ENCODE data around the gene ZNF441.

ZNF441 gene

DNA sequence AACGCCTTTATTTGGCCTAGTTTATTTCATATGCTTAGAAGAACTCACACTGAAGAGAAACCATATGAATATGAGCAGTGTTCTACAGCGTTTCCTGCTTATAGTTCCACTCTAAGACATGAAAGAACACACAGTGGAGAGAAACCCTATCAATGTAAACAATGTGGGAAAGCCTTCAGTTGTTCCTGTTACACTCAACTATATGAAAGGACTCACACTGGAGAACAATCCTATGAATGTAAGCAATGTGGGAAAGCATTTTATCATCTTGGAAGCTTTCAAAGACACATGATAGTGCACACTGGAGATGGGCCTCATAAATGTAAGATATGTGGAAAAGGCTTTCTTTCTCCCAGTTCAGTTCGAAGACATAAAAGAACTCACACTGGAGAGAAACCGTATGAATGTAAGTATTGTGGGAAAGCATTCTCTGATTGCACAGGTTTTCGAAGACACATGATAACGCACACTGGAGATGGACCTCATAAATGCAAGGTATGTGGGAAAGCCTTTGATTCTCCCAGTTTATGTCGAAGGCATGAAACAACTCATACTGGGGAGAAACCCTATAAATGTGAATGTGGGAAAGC, 13.7 kb downstream of the ZNF441 start:
- Histone ChIP-seq H3K4me1 (ENCODE audit: control insufficient read depth, insufficient read depth, low read length, poor library complexity, severe bottlenecking) (no peaks in the 10 kb centered on the region), H3K27ac (ENCODE audit: low read depth, low read length, severe bottlenecking) (no peak overlapping the region), H3K36me3 (ENCODE audit: control insufficient read depth, insufficient read depth, low read length) (peaks cover 47% of the 10 kb centered on the region), H3K4me3 (ENCODE audit: extremely low read depth, insufficient read depth, low read length, poor library complexity, severe bottlenecking) (no peak overlapping the region), H3K9me3 (ENCODE audit: control insufficient read depth, low read length) (peaks cover 50% of the 10 kb centered on the region)
- 87 to 97% methylated on average over 5 to 6 of the region's 7 CpGs for WGBS, 2 experiments (ENCODE audit: insufficient coverage in 2 of 2)

- Histone ChIP-seq H3K27ac (ENCODE audit: low read depth, low read length, severe bottlenecking) (no peak overlapping the region), H3K4me1 (ENCODE audit: control insufficient read depth, insufficient read depth, low read length, poor library complexity, severe bottlenecking) (no peaks in the 10 kb centered on the region), H3K4me3 (ENCODE audit: extremely low read depth, insufficient read depth, low read length, poor library complexity, severe bottlenecking) (no peak overlapping the region), H3K9me3 (ENCODE audit: control insufficient read depth, low read length) (peaks cover 50% of the 10 kb centered on the region), H3K36me3 (ENCODE audit: control insufficient read depth, insufficient read depth, low read length) (peaks cover 47% of the 10 kb centered on the region)
- WGBS, 2 experiments (ENCODE audit: insufficient coverage in 2 of 2): 93 to 96% methylated on average over 3 to 4 of the region's 5 CpGs
Observed at GRCh38 chr19:11781295-11782057, 14.7 kb downstream of the ZNF441 start.

- Histone ChIP-seq H3K27ac (ENCODE audit: low read depth, low read length, severe bottlenecking) (no peak overlapping the region), H3K4me3 (ENCODE audit: extremely low read depth, insufficient read depth, low read length, poor library complexity, severe bottlenecking) (no peak overlapping the region), H3K4me1 (ENCODE audit: control insufficient read depth, insufficient read depth, low read length, poor library complexity, severe bottlenecking) (no peaks in the 10 kb centered on the region), H3K9me3 (ENCODE audit: control insufficient read depth, low read length) (peaks cover 54% of the 10 kb centered on the region), H3K36me3 (ENCODE audit: control insufficient read depth, insufficient read depth, low read length) (peaks cover 41% of the 10 kb centered on the region)
- no CpG with 5 or more reads among the region's 1 CpG for WGBS, 2 experiments (ENCODE audit: insufficient coverage in 2 of 2)
Observed at GRCh38 chr19:11783767-11784166, 17.0 kb downstream of the ZNF441 start.

DNA sequence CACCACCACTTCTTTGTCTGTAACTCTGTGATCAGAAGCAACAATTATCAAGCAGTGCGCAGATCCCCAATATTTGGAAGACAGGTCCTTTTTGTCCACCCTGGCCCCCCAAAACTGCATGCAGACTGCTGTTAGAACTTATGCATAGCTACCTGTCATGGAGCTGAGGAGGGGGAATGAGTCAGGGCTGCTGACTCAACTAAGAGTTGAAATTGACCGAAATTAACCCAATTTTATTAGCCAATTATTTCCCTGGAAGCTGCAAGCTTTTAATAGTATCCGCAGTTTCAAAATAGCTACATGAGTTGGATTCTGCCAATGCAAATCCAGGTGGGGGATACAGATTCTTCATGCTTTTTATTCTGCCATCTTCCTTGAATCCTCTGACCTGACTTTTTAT, 17.6 kb downstream of the ZNF441 start:
- Histone ChIP-seq H3K36me3 (ENCODE audit: control insufficient read depth, insufficient read depth, low read length) (peaks cover 35% of the 10 kb centered on the region), H3K9me3 (ENCODE audit: control insufficient read depth, low read length) (peaks cover 53% of the 10 kb centered on the region), H3K27ac (ENCODE audit: low read depth, low read length, severe bottlenecking) (no peak overlapping the region), H3K4me1 (ENCODE audit: control insufficient read depth, insufficient read depth, low read length, poor library complexity, severe bottlenecking) (no peaks in the 10 kb centered on the region), H3K4me3 (ENCODE audit: extremely low read depth, insufficient read depth, low read length, poor library complexity, severe bottlenecking) (no peak overlapping the region)
- WGBS, 2 experiments (ENCODE audit: insufficient coverage in 2 of 2): 81 to 100% methylated on average over 2 to 3 of the region's 3 CpGs

GRCh38 chr19:11787536-11787935, 20.7 kb downstream of the ZNF441 start:
- Histone ChIP-seq H3K36me3 (ENCODE audit: control insufficient read depth, insufficient read depth, low read length) (peaks cover 7% of the 10 kb centered on the region), H3K4me1 (ENCODE audit: control insufficient read depth, insufficient read depth, low read length, poor library complexity, severe bottlenecking) (no peaks in the 10 kb centered on the region), H3K9me3 (ENCODE audit: control insufficient read depth, low read length) (peaks cover 34% of the 10 kb centered on the region), H3K27ac (ENCODE audit: low read depth, low read length, severe bottlenecking) (no peak overlapping the region), H3K4me3 (ENCODE audit: extremely low read depth, insufficient read depth, low read length, poor library complexity, severe bottlenecking) (no peak overlapping the region)
- WGBS, 2 experiments (ENCODE audit: insufficient coverage in 2 of 2): 90 to 91% methylated on average over 2 to 3 of the region's 3 CpGs

DNA sequence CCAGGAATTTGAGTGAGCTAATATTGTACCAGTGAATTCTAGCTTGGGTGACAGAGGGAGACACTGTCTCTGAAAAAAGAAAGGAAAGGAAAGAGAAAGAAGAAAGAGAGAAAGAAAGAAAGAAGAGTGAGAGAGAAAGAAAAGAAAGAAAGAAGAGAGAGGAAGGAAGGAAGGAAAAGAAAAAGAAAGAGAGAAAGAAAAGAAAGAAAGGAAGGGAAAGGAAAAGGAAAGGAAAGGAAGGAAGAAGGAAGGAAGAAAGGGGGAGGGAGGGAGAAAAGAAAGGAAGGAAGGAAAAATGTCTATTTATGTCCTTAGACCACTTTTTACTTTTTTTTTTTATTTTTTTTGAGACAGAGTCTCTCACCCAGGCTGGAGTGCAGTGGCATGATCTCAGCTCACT, 26.1 kb downstream of the ZNF441 start:
- no peak overlapping the region for H3K27ac ChIP-seq (ENCODE audit: low read depth, low read length, severe bottlenecking)
- peaks cover 6% of the 10 kb centered on the region for H3K4me1 ChIP-seq (ENCODE audit: control insufficient read depth, insufficient read depth, low read length, poor library complexity, severe bottlenecking)
- H3K4me3 ChIP-seq (ENCODE audit: extremely low read depth, insufficient read depth, low read length, poor library complexity, severe bottlenecking): no peak overlapping the region
- peaks cover 9% of the 10 kb centered on the region for H3K9me3 ChIP-seq (ENCODE audit: control insufficient read depth, low read length)
- no peaks in the 10 kb centered on the region for H3K36me3 ChIP-seq (ENCODE audit: control insufficient read depth, insufficient read depth, low read length)

GRCh38 chr19:11797491-11797890, 30.7 kb downstream of the ZNF441 start:
- 17 to 30% methylated on average over 6 to 7 of the region's 8 CpGs for WGBS, 2 experiments (ENCODE audit: insufficient coverage in 2 of 2)
- H3K4me3 ChIP-seq (ENCODE audit: extremely low read depth, insufficient read depth, low read length, poor library complexity, severe bottlenecking): no peak overlapping the region
- no peak overlapping the region for H3K27ac ChIP-seq (ENCODE audit: low read depth, low read length, severe bottlenecking)
- H3K9me3 ChIP-seq (ENCODE audit: control insufficient read depth, low read length): peaks cover under 1% of the 10 kb centered on the region
- H3K36me3 ChIP-seq (ENCODE audit: control insufficient read depth, insufficient read depth, low read length): no peaks in the 10 kb centered on the region
- peaks cover 6% of the 10 kb centered on the region for H3K4me1 ChIP-seq (ENCODE audit: control insufficient read depth, insufficient read depth, low read length, poor library complexity, severe bottlenecking)

GRCh38 chr19:11798391-11799330, 31.9 kb downstream of the ZNF441 start, which contains the start of gene ZNF491:
TSS of gene ZNF491 (plus strand) at chr19:11798523. CDS start at chr19:11805954, 7,431 bp downstream.
- H3K4me1 ChIP-seq (ENCODE audit: control insufficient read depth, insufficient read depth, low read length, poor library complexity, severe bottlenecking): peaks cover 6% of the 10 kb centered on the region
- 2% methylated on average over 43 to 54 of the region's 56 CpGs for WGBS, 2 experiments (ENCODE audit: insufficient coverage in 2 of 2)

DNA sequence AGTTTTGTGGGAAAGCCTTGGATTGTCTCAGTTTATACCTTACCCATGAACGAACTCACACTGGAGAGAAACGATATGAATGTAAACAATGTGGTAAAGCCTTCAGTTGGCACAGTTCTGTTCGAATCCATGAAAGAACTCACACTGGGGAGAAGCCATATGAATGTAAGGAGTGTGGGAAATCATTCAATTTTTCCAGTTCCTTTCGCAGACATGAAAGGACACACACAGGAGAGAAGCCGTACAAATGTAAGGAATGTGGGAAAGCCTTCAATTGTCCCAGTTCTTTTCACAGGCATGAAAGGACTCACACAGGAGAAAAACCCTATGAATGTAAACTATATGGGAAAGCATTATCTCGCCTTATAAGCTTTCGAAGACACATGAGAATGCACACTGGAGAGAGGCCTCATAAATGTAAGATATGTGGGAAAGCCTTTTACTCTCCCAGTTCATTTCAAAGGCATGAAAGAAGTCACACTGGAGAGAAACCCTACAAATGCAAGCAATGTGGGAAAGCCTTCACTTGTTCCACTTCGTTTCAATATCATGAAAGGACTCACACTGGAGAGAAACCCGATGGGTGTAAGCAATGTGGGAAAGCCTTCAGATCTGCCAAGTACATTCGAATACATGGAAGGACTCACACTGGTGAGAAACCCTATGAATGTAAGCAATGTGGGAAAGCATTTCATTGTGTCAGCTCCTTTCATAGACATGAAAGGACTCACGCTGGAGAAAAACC, 39.7 kb downstream of the ZNF441 start:
- 85 to 92% methylated on average over 5 to 8 of the region's 11 CpGs for WGBS, 2 experiments (ENCODE audit: insufficient coverage in 2 of 2)
- H3K9me3 ChIP-seq (ENCODE audit: control insufficient read depth, low read length): peaks cover 38% of the 10 kb centered on the region
- H3K27ac ChIP-seq (ENCODE audit: low read depth, low read length, severe bottlenecking): no peak overlapping the region
- no peaks in the 10 kb centered on the region for H3K4me1 ChIP-seq (ENCODE audit: control insufficient read depth, insufficient read depth, low read length, poor library complexity, severe bottlenecking)
- no peak overlapping the region for H3K4me3 ChIP-seq (ENCODE audit: extremely low read depth, insufficient read depth, low read length, poor library complexity, severe bottlenecking)
- peaks cover 13% of the 10 kb centered on the region for H3K36me3 ChIP-seq (ENCODE audit: control insufficient read depth, insufficient read depth, low read length)

More at GRCh38 chr19:11798391-11799330, 31.9 kb downstream of the ZNF441 start, which contains the start of gene ZNF491:
- H3K27ac ChIP-seq (ENCODE audit: low read depth, low read length, severe bottlenecking): peak within 1 kb of the TSS; percentile 92
- peaks cover 10% of the 10 kb centered on the region for H3K9me3 ChIP-seq (ENCODE audit: control insufficient read depth, low read length)
- H3K36me3 ChIP-seq (ENCODE audit: control insufficient read depth, insufficient read depth, low read length): no peaks in the 10 kb centered on the region
- peak within 1 kb of the TSS; percentile 58 for H3K4me3 ChIP-seq (ENCODE audit: extremely low read depth, insufficient read depth, low read length, poor library complexity, severe bottlenecking)

- H3K4me3 ChIP-seq (ENCODE audit: extremely low read depth, insufficient read depth, low read length, poor library complexity, severe bottlenecking): no peak overlapping the region
- WGBS, 2 experiments (ENCODE audit: insufficient coverage in 2 of 2): no CpG with 5 or more reads among the region's 2 CpGs
- H3K27ac ChIP-seq (ENCODE audit: low read depth, low read length, severe bottlenecking): no peak overlapping the region
- H3K9me3 ChIP-seq (ENCODE audit: control insufficient read depth, low read length): peaks cover 38% of the 10 kb centered on the region
- no peaks in the 10 kb centered on the region for H3K4me1 ChIP-seq (ENCODE audit: control insufficient read depth, insufficient read depth, low read length, poor library complexity, severe bottlenecking)
- peaks cover 13% of the 10 kb centered on the region for H3K36me3 ChIP-seq (ENCODE audit: control insufficient read depth, insufficient read depth, low read length)
Observed at GRCh38 chr19:11807099-11807380, 40.2 kb downstream of the ZNF441 start.
